Measurements from ENCODE around the gene SLC6A4. TPM values are rescaled to one million over a fixed set of nuclear protein-coding genes. Genes with fewer than 3 reads are reported as not detected.

Gene SLC6A4
- total RNA-seq, 1 donor from 2014 or later, result 0.33 TPM

- no peak overlapping the region for H3K27ac ChIP-seq (replicated peaks)
- peak overlapping the region; percentile 64 for H3K4me3 ChIP-seq
- H3K36me3 ChIP-seq, result no peaks in the 10 kb centered on the region
- H3K9me3 ChIP-seq (replicated peaks), result no peaks in the 10 kb centered on the region
- H3K4me1 ChIP-seq, result peaks cover 26% of the 10 kb centered on the region
- intact Hi-C loops (cut with micrococcal nuclease), result no loop called here
- no peak for TF ChIP-seq CTCF (IDR thresholded peaks at IDR 0.05; ENCODE audit: borderline replicate concordance)
- DNase-seq, result no peak
- H3K27me3 ChIP-seq (ENCODE audit: low read depth), result peaks cover 83% of the 10 kb centered on the region
Measured at GRCh38 chr17:30236297-30236624, 764 bp upstream of the SLC6A4 start.

GRCh38 chr17:30234964-30235363 lies 533 bp downstream of the SLC6A4 start:
- Histone ChIP-seq H3K9me3 (replicated peaks) (no peaks in the 10 kb centered on the region), H3K4me3 (peak overlapping the region; percentile 64), H3K27me3 (ENCODE audit: low read depth) (peaks cover 77% of the 10 kb centered on the region), H3K27ac (replicated peaks) (no peak overlapping the region), H3K36me3 (no peaks in the 10 kb centered on the region), H3K4me1 (peaks cover 26% of the 10 kb centered on the region)
- no peak for TF ChIP-seq CTCF (IDR thresholded peaks at IDR 0.05; ENCODE audit: borderline replicate concordance)
- intact Hi-C loops (cut with micrococcal nuclease), result no loop called here
- DNase-seq, result no peak

DNA sequence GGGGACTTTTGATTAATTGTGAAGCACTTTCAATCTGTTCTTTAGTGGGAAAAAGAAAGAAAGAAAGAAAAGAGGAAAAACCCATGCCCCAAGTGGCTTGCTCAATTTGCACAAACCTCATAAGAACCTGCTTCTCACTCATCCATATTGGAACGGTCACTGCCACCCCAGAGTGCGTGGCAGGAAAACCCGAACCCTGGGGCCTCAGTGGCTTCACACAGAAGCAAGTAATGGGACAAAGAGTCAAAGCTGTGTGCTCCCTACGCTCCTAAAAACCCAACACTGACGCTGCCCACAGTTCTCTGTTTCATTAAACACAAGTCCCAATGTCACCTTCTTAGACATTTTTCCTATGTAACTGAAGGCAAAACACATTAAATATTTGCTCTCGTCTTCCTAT lies 1.2 kb downstream of the SLC6A4 start:
- no peak overlapping the region for H3K27ac ChIP-seq (replicated peaks)
- no peak for DNase-seq
- TF ChIP-seq CTCF (IDR thresholded peaks at IDR 0.05; ENCODE audit: borderline replicate concordance), result no peak
- H3K36me3 ChIP-seq, result no peaks in the 10 kb centered on the region
- H3K4me3 ChIP-seq, result no peak overlapping the region
- peaks cover 26% of the 10 kb centered on the region for H3K4me1 ChIP-seq
- no peaks in the 10 kb centered on the region for H3K9me3 ChIP-seq (replicated peaks)
- intact Hi-C loops (cut with micrococcal nuclease), result no loop called here
- H3K27me3 ChIP-seq (ENCODE audit: low read depth), result peaks cover 71% of the 10 kb centered on the region

- H3K27me3 ChIP-seq (ENCODE audit: low read depth), result peaks cover 65% of the 10 kb centered on the region
Measured at GRCh38 chr17:30232824-30233427, 2.6 kb downstream of the SLC6A4 start.

GRCh38 chr17:30232015-30232823 lies 3.3 kb downstream of the SLC6A4 start:
- Histone ChIP-seq H3K9me3 (replicated peaks) (no peaks in the 10 kb centered on the region), H3K4me3 (no peak overlapping the region), H3K27ac (replicated peaks) (no peak overlapping the region), H3K4me1 (peaks cover 20% of the 10 kb centered on the region), H3K36me3 (no peaks in the 10 kb centered on the region), H3K27me3 (ENCODE audit: low read depth) (peaks cover 58% of the 10 kb centered on the region)
- no peak for TF ChIP-seq CTCF (IDR thresholded peaks at IDR 0.05; ENCODE audit: borderline replicate concordance)
- intact Hi-C loops (cut with micrococcal nuclease), result no loop called here
- DNase-seq, result no peak

More at GRCh38 chr17:30232824-30233427, 2.6 kb downstream of the SLC6A4 start:
- Histone ChIP-seq H3K27ac (replicated peaks) (no peak overlapping the region), H3K4me3 (no peak overlapping the region), H3K9me3 (replicated peaks) (no peaks in the 10 kb centered on the region), H3K36me3 (no peaks in the 10 kb centered on the region), H3K4me1 (peaks cover 26% of the 10 kb centered on the region)
- intact Hi-C loops (cut with micrococcal nuclease), result no loop called here
- DNase-seq, result no peak
- no peak for TF ChIP-seq CTCF (IDR thresholded peaks at IDR 0.05; ENCODE audit: borderline replicate concordance)

Measured in left ventricle myocardium inferior (tissue), 1 donor.